Measurements from ENCODE around the gene ZNF341. TPM values are rescaled to one million over a fixed set of nuclear protein-coding genes. Genes with fewer than 3 reads are reported as not detected.

The ZNF341 gene
- total and polyA plus RNA-seq, 2 of the 8 experiments (the other 6 are each of a cell fraction or from before 2014, with no cell fraction given), result 5.8 to 6.4 TPM

DNA sequence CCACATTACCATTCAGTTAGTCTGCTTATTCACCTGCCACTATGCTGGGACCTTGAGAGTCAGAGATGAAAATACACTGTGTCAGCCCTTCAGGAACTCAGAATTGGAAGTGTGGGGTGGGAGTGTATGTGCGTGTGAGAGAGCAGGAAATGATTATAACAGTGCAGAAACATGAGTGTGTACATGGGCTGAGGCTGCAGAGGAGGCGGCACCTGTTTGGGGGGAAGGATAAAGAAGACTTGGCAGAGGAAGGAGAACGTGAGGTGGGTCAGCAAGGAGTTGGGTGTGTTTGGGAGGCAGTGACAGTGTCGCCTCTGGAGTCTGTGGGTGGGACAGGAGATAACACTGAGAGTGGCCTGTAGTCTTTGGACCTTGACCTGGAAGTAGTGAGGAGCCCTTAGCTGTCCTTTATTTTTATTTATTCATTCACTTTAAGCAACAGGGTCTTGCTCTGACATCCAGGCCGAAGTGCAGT lies 82.5 kb downstream of the ZNF341 start:
- Histone ChIP-seq H2BK20ac (ENCODE audit: low read length) (no peak overlapping the region), H3K18ac (ENCODE audit: extremely low read depth, low read length) (no peak overlapping the region), H3K79me1 (ENCODE audit: low read depth, low read length) (peaks cover 23% of the 10 kb centered on the region), H3K4ac (replicated peaks; ENCODE audit: insufficient read length, low read depth, low read length) (no peak overlapping the region), H3K9ac (replicated peaks in 1 of 4; ENCODE audit: extremely low read depth in 1 of 4, low read depth in 3 of 4, low read length in 3 of 4) (no peak overlapping the region), H4K91ac (replicated peaks; ENCODE audit: insufficient read length, low read length) (no peak overlapping the region), H3K4me2 (ENCODE audit: insufficient read depth in 1 of 2, low read depth in 2 of 2, low read length in 2 of 2) (no peak overlapping the region), H4K8ac (ENCODE audit: extremely low read depth, insufficient read depth, low read length) (no peak overlapping the region; the same call in 1 of the 2 replicates), H3K27me3 (replicated peaks in 1 of 4; ENCODE audit: control insufficient read depth in 3 of 4, extremely low read depth in 1 of 4, insufficient read depth in 3 of 4, low read length in 3 of 4) (no peaks in the 10 kb centered on the region), H3K23ac (ENCODE audit: insufficient read length) (no peak overlapping the region), H2AFZ (ENCODE audit: low read length) (no peak overlapping the region), H2BK5ac (ENCODE audit: low read depth, low read length) (no peak overlapping the region), H3K79me2 (ENCODE audit: control insufficient read depth in 1 of 2, insufficient read depth in 2 of 2, low read length in 2 of 2) (peaks cover 29 to 76% of the 10 kb centered on the region in 2 experiments), H3K4me3 (ENCODE audit: extremely low read depth in 1 of 4, insufficient read depth in 2 of 4, low read depth in 3 of 4, low read length in 4 of 4) (no peak overlapping the region), H2BK12ac (ENCODE audit: low read depth, low read length) (no peak overlapping the region), H2BK120ac (replicated peaks; ENCODE audit: low read depth, low read length) (no peak overlapping the region), H4K5ac (ENCODE audit: insufficient read length, low read depth, low read length) (no peak overlapping the region), H2AK5ac (ENCODE audit: low read depth, low read length) (no peak overlapping the region), H3K36me3 (ENCODE audit: control insufficient read depth in 2 of 4, insufficient read depth in 4 of 4, low read length in 3 of 4) (peaks cover 0 to 6% (median 0%) of the 10 kb centered on the region in 4 experiments; a peak in 1 of 8 replicates), H4K20me1 (replicated peaks in 1 of 2; ENCODE audit: control insufficient read depth in 1 of 2, insufficient read depth in 2 of 2, low read length in 2 of 2) (peaks cover 20 to 21% of the 10 kb centered on the region in 2 experiments), H3K23me2 (ENCODE audit: low read depth, low read length) (peaks cover 9% of the 10 kb centered on the region), H3K4me1 (replicated peaks in 1 of 4; ENCODE audit: control insufficient read depth in 3 of 4, insufficient read depth in 4 of 4, low read length in 3 of 4) (peaks cover 3 to 8% (median 6%) of the 10 kb centered on the region in 4 experiments; a peak in 6 of 7 replicates), H3K27ac (ENCODE audit: low read depth, low read length) (no peak overlapping the region), H3K9me3 (ENCODE audit: insufficient read depth in 2 of 2, low read depth in 1 of 2, low read length in 1 of 2) (no peaks in the 10 kb centered on the region), H3K14ac (ENCODE audit: insufficient read length) (no peak overlapping the region), H3K56ac (replicated peaks; ENCODE audit: insufficient read length, low read depth, low read length) (no peak overlapping the region), H2BK15ac (ENCODE audit: low read length) (no peak overlapping the region)
- ChIA-PET POLR2A (ENCODE audit: partially characterized antibody) (interaction anchor here (1.4 to 5.6 kb wide), 2 partner anchors 11 to 13 kb away, joined by 3 to 21 read pairs; no protein-coding TSS in a partner anchor), CTCF (ENCODE audit: partially characterized antibody) (interaction anchor here (3.9 kb wide), 1 partner anchor 22 kb away, joined by 17 read pairs; no protein-coding TSS in a partner anchor)
- no peak for FAIRE-seq
- no peak for DNase-seq (ENCODE audit: low read depth in 1 of 2, low spot score in 2 of 2)
- 84% methylated on average over 5 of the region's 5 CpGs; no CpG with 5 or more reads in 1 of the 2 experiments for WGBS, 2 experiments (ENCODE audit: extremely low coverage in 1 of 2, insufficient coverage in 1 of 2, insufficient read length in 1 of 2, insufficient replicate concordance in 2 of 2, low coverage in 1 of 2, low lambda C conversion rate in 2 of 2, missing lambda C conversion rate in 1 of 2)
- TF ChIP-seq BACH1 (IDR thresholded peaks at IDR 0.05; ENCODE audit: low read length), result no peak
- TF ChIP-seq, protein P1, sequence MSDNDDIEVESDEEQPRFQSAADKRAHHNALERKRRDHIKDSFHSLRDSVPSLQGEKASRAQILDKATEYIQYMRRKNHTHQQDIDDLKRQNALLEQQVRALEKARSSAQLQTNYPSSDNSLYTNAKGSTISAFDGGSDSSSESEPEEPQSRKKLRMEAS (IDR thresholded peaks at IDR 0.05), result no peak
- TF ChIP-seq JUN (IDR thresholded peaks at IDR 0.05; ENCODE audit: low read depth, low read length), result no peak
- TF ChIP-seq TAF1 (IDR thresholded peaks at IDR 0.05; ENCODE audit: low read depth, low read length), result no peak

All from H1 (cell line).